Neural cell (in vitro differentiated cells): Measurements from ENCODE around the gene KLK3.

Experiments used
- CTCF ChIP-seq: fragments of 450-650 bp; IDR thresholded peaks from 2 replicates; pipeline ENCODE4 v1.5.1; 2014; ENCODE audit warnings: antibody characterized with exemption, mild to moderate bottlenecking, moderate library complexity; ENCODE audit not compliant: poor library complexity, severe bottlenecking
- EP300 ChIP-seq: fragments of 450-650 bp; conservative IDR thresholded peaks from 2 replicates; pipeline ENCODE4 v1.6.1; 2014; ENCODE audit warnings: antibody characterized with exemption, mild to moderate bottlenecking, moderate library complexity; ENCODE audit not compliant: poor library complexity, severe bottlenecking
- EZH2 ChIP-seq: fragments of 200-600, 300-800 bp; shearing (Covaris generic), sonication (generic); IDR thresholded peaks from 2 replicates; pipeline ENCODE4 v1.6.1; 2014; ENCODE audit warnings: antibody characterized with exemption, low read length, borderline replicate concordance, mild to moderate bottlenecking; ENCODE audit not compliant: insufficient read depth, poor library complexity, severe bottlenecking
- MXI1 ChIP-seq: fragments of 450-650 bp; conservative IDR thresholded peaks from 2 replicates; pipeline ENCODE4 v1.6.1; 2014; ENCODE audit warnings: antibody characterized with exemption, mild to moderate bottlenecking; ENCODE audit not compliant: poor library complexity, severe bottlenecking
- RAD21 ChIP-seq: fragments of 450-650 bp; conservative IDR thresholded peaks from 2 replicates; pipeline ENCODE4 v1.6.1; 2014; ENCODE audit warnings: antibody characterized with exemption, mild to moderate bottlenecking, moderate library complexity
- SMC3 ChIP-seq: fragments of 450-650 bp; conservative IDR thresholded peaks from 2 replicates; pipeline ENCODE4 v1.6.1; 2014; ENCODE audit warnings: antibody characterized with exemption, mild to moderate bottlenecking, moderate library complexity; ENCODE audit not compliant: poor library complexity
- TAF1 ChIP-seq: IDR thresholded peaks from 2 replicates; pipeline ENCODE4 v1.6.1; 2012; ENCODE audit warnings: low read depth
- TF ChIP-seq, protein P1 (sequence below): IDR thresholded peaks from 2 replicates; pipeline ENCODE4 v1.6.1; 2012; ENCODE audit warnings: borderline replicate concordance

DNA sequence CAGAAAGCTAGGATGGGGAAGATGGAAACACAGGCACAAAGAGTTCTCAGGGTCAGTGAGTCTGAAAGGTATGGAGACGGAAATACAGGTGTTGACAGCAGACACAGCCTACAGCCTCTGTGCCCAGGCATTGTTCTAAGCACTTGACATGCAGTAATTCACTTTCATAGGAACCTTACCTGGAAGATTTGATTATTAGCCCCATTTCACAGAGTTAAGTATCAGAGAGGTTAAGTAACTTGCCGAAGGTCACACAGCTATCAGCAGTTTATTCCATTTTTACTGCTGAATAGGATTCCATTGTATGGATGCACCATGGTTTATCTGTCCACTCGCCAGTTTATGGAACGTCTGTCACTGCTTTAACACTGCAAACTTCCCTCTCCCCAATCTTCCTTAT, 43.3 kb downstream of the KLK3 start:
- TF ChIP-seq, protein P1, sequence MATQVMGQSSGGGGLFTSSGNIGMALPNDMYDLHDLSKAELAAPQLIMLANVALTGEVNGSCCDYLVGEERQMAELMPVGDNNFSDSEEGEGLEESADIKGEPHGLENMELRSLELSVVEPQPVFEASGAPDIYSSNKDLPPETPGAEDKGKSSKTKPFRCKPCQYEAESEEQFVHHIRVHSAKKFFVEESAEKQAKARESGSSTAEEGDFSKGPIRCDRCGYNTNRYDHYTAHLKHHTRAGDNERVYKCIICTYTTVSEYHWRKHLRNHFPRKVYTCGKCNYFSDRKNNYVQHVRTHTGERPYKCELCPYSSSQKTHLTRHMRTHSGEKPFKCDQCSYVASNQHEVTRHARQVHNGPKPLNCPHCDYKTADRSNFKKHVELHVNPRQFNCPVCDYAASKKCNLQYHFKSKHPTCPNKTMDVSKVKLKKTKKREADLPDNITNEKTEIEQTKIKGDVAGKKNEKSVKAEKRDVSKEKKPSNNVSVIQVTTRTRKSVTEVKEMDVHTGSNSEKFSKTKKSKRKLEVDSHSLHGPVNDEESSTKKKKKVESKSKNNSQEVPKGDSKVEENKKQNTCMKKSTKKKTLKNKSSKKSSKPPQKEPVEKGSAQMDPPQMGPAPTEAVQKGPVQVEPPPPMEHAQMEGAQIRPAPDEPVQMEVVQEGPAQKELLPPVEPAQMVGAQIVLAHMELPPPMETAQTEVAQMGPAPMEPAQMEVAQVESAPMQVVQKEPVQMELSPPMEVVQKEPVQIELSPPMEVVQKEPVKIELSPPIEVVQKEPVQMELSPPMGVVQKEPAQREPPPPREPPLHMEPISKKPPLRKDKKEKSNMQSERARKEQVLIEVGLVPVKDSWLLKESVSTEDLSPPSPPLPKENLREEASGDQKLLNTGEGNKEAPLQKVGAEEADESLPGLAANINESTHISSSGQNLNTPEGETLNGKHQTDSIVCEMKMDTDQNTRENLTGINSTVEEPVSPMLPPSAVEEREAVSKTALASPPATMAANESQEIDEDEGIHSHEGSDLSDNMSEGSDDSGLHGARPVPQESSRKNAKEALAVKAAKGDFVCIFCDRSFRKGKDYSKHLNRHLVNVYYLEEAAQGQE, result no peak
- no peak for TF ChIP-seq CTCF
- TF ChIP-seq EP300, result no peak
- TF ChIP-seq RAD21, result no peak
- TF ChIP-seq EZH2, result no peak
- TF ChIP-seq TAF1, result no peak
- no peak for TF ChIP-seq SMC3
- no peak for TF ChIP-seq MXI1
